MG63 (cell line): Measurements from ENCODE around the gene ALAD. TPM values are rescaled to one million over a fixed set of nuclear protein-coding genes. Genes with fewer than 3 reads are reported as not detected.
"Not testable (repeated sequence)": the region's sequence is repeated elsewhere in the genome, so short reads cannot be mapped to it uniquely, and the experiment has no call there.

Source experiments
- DNase-seq: peaks from one replicate; pipeline ENCODE4 v3.0.0-alpha.2; 2020
- H3K27me3 ChIP-seq: fragments of 250-450 bp; sonication (Bioruptor Pico); 2 replicates; pipeline ENCODE4 v1.5.1; 2020; ENCODE audit warnings: mild to moderate bottlenecking, moderate library complexity
- H3K36me3 ChIP-seq: fragments of 250-450 bp; sonication (Bioruptor Pico); 2 replicates; pipeline ENCODE4 v1.5.1; 2020; ENCODE audit warnings: mild to moderate bottlenecking, moderate library complexity
- H3K4me3 ChIP-seq: fragments of 250-450 bp; sonication (Bioruptor Pico); 2 replicates; pipeline ENCODE4 v1.5.1; 2020; ENCODE audit warnings: mild to moderate bottlenecking, moderate library complexity
- H3K9me3 ChIP-seq: fragments of 250-450 bp; sonication (Bioruptor Pico); 2 replicates; pipeline ENCODE4 v1.5.1; 2020; ENCODE audit warnings: mild to moderate bottlenecking, moderate library complexity
- total RNA-seq: library from RNA; depleted of rRNA; stranded (reverse); fragments of >200 nt; shearing (Covaris generic); gene quantifications from 2 replicates; pipeline ENCODE4 v1.2.3, GENCODE V29; 2014; ENCODE audit warnings: low replicate concordance

The ALAD gene
- total RNA-seq, 1 experiment from 2014 or later = 14.8 TPM

- Histone ChIP-seq H3K27me3 (no peaks in the 10 kb centered on the region), H3K36me3 (peaks cover 27% of the 10 kb centered on the region)
- DNase-seq = no peak
These were observed 8.4 kb upstream of the ALAD start for GRCh38 chr9:113409481-113409880.

GRCh38 chr9:113406873-113407511, 5.9 kb upstream of the ALAD start:
- H3K9me3 ChIP-seq, H3K27me3 ChIP-seq, H3K4me3 ChIP-seq: not testable (repeated sequence)
- DNase-seq = peak; percentile 59
- H3K36me3 ChIP-seq = peaks cover 27% of the 10 kb centered on the region

More at GRCh38 chr9:113409481-113409880, 8.4 kb upstream of the ALAD start:
- Histone ChIP-seq H3K4me3 (peak overlapping the region; percentile 70), H3K9me3 (no peaks in the 10 kb centered on the region)

DNA sequence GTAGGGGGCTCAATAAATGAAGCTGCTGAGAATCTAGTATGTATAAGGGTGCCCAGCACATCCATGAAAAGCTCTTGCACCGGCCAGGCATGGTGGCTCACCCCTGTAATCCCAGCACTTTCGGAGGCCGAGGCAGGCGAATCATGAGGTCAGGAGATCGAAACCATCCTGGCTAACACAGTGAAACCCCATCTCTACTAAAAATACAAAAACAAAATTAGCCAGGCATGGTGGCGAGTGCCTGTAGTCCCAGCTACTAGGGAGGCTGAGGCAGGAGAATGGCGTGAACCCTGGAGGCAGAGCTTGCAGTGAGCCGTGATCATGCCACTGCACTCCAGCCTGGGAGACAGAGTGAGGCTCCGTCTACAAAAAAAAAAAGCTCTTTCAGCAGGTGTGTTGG, 5.3 kb upstream of the ALAD start:
- not testable (repeated sequence) for H3K27me3 ChIP-seq, H3K9me3 ChIP-seq, H3K4me3 ChIP-seq, DNase-seq
- peaks cover 27% of the 10 kb centered on the region for H3K36me3 ChIP-seq

- no peak for DNase-seq
- Histone ChIP-seq H3K4me3 (no peak overlapping the region), H3K9me3 (no peaks in the 10 kb centered on the region), H3K27me3 (no peaks in the 10 kb centered on the region), H3K36me3 (peaks cover 23% of the 10 kb centered on the region)
These were observed 2.6 kb upstream of the ALAD start for GRCh38 chr9:113403646-113404045.

DNA sequence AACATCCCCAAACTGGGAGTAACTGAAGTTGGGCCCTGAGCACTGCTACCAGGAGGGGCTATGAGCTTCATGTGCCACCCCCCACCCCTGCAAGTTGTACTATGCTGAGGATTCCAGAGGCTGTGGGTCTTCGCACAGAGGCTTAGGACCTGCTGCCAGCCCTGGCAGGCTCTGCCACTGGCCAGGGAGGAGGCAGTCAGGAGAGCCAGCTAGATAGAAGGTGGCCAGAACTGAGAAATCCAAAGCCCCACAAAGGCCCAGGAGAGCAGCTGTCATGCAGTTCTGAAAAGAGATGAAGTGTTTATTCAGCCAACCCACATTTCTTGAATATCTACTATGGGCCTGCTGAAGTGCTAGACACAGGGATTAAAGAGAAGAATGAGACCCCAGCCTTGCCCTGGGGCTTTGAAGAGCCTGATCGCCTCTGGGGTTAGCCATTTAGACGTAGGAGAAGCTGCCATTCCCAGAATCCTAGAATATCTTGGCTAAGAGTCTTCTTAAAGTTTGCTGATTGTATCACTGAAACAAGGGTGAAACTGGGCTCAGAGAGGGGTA, 1.4 kb downstream of the ALAD start:
- no peaks in the 10 kb centered on the region for H3K27me3 ChIP-seq
- DNase-seq = no peak
- H3K36me3 ChIP-seq = no peaks in the 10 kb centered on the region
- no peak overlapping the region; the same call in 1 of the 2 replicates for H3K4me3 ChIP-seq
- H3K9me3 ChIP-seq = no peaks in the 10 kb centered on the region

- no peak for DNase-seq
- Histone ChIP-seq H3K27me3 (no peaks in the 10 kb centered on the region), H3K36me3 (no peaks in the 10 kb centered on the region), H3K9me3 (no peaks in the 10 kb centered on the region), H3K4me3 (no peak overlapping the region)
These were observed 2.3 kb downstream of the ALAD start for GRCh38 chr9:113398796-113399195.

- Histone ChIP-seq H3K4me3 (no peak overlapping the region), H3K27me3 (no peaks in the 10 kb centered on the region), H3K36me3 (no peaks in the 10 kb centered on the region), H3K9me3 (no peaks in the 10 kb centered on the region)
- no peak for DNase-seq
These were observed 3.9 kb downstream of the ALAD start for GRCh38 chr9:113397203-113397631.

DNA sequence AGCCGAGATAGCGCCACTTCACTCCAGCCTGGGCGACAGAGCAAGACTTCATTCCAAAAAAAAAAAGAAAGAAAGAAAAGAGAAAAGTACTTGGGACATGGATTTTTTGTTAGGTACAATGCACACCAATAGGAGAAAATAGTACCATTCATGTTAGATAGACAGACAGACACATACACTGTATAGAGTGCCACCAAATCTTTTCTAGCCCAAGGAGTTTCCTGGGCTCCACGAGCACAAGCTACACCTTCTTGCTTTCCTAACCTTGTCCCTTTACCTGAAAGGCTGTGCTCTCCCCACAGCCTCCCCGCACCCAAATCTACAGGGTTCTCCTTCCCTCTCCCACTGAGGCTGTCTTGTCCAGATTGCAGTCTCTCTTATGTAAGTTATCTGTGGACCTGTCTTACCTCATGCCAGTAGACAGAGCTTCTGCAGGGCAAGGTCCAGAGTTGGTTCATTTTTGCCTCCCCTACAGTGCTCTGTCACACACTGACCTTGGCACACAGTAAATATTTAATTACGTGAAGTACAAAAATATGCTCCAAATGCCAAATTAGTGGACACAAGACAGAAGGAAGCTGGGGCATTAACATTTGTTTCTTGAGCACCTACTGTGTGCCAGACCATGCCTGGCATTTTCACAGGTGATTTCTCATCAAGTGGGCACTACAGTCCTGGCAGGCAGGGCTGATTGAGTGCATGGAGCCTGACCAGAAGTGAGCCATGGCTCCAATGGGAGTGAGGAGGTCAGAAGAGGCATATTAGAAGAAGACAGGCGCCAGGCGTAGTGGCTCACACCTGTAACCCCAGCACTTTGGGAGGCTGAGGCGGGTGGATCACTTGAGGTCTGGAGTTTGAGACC, 5.9 kb downstream of the ALAD start:
- DNase-seq = no peak
- Histone ChIP-seq H3K27me3 (no peaks in the 10 kb centered on the region), H3K9me3 (no peaks in the 10 kb centered on the region), H3K36me3 (no peaks in the 10 kb centered on the region), H3K4me3 (no peak overlapping the region)

DNA sequence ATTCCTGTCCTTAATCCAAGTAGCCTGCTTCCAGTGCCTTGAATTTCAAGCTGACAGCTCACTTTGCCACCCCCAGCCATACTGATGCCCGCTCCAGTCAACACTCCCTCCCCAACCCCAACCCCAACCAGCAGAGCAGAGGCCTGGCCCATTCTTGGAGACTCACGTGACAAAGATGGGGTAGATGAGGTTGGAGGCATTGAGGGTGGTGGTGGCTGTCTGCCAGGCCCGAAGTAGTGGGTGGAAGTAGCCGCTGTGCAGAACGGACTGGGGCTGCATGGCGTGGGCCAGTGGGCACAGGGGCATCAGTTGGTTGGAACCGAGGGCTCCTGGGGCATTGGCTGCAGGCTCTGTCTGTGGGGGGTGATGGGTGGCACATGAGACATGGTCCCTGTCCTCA, 7.8 kb downstream of the ALAD start:
- DNase-seq = no peak
- Histone ChIP-seq H3K9me3 (no peaks in the 10 kb centered on the region), H3K27me3 (no peaks in the 10 kb centered on the region), H3K36me3 (no peaks in the 10 kb centered on the region), H3K4me3 (no peak overlapping the region)

DNA sequence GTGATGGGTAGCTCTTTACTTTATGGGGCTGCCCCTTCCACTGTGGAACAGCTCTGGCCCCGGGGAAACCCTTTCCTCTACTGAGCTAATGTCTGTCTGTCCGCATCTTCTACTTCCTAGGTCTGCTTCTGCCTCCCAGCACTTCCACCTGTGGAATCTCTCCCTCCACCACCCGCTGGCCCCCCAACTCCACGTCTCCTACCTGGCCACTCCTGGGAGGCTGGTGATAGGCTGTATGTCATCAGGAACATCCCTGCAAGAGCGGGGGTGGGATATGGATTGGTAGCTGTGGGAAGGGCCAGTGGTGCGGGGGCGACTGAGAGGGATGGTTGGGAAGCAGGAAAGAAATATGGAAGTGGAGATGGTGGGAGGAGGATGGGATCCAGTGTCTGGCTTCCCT, 9.2 kb downstream of the ALAD start:
- H3K4me3 ChIP-seq = no peak overlapping the region
- no peaks in the 10 kb centered on the region for H3K36me3 ChIP-seq
- H3K27me3 ChIP-seq = no peaks in the 10 kb centered on the region
- no peaks in the 10 kb centered on the region for H3K9me3 ChIP-seq
- DNase-seq = no peak

- no peak for DNase-seq
- Histone ChIP-seq H3K27me3 (no peaks in the 10 kb centered on the region), H3K4me3 (no peak overlapping the region), H3K36me3 (no peaks in the 10 kb centered on the region), H3K9me3 (no peaks in the 10 kb centered on the region)
These were observed 10.7 kb downstream of the ALAD start for GRCh38 chr9:113390192-113390960.

- DNase-seq = no peak
- Histone ChIP-seq H3K9me3 (no peaks in the 10 kb centered on the region), H3K4me3 (no peak overlapping the region), H3K36me3 (no peaks in the 10 kb centered on the region), H3K27me3 (no peaks in the 10 kb centered on the region)
These were observed 11.6 kb downstream of the ALAD start for GRCh38 chr9:113389451-113389850.

GRCh38 chr9:113388833-113389232, 12.3 kb downstream of the ALAD start:
- H3K36me3 ChIP-seq = no peaks in the 10 kb centered on the region
- H3K27me3 ChIP-seq = no peaks in the 10 kb centered on the region
- no peaks in the 10 kb centered on the region for H3K9me3 ChIP-seq
- no peak overlapping the region for H3K4me3 ChIP-seq
- no peak for DNase-seq

- Histone ChIP-seq H3K36me3 (no peaks in the 10 kb centered on the region), H3K27me3 (no peaks in the 10 kb centered on the region), H3K4me3 (no peak overlapping the region), H3K9me3 (no peaks in the 10 kb centered on the region)
- DNase-seq = no peak
These were observed 13.4 kb downstream of the ALAD start for GRCh38 chr9:113387560-113388230.

GRCh38 chr9:113386571-113387393, 14.3 kb downstream of the ALAD start:
- no peak for DNase-seq
- Histone ChIP-seq H3K9me3 (no peaks in the 10 kb centered on the region), H3K4me3 (no peak overlapping the region), H3K27me3 (no peaks in the 10 kb centered on the region), H3K36me3 (no peaks in the 10 kb centered on the region)

DNA sequence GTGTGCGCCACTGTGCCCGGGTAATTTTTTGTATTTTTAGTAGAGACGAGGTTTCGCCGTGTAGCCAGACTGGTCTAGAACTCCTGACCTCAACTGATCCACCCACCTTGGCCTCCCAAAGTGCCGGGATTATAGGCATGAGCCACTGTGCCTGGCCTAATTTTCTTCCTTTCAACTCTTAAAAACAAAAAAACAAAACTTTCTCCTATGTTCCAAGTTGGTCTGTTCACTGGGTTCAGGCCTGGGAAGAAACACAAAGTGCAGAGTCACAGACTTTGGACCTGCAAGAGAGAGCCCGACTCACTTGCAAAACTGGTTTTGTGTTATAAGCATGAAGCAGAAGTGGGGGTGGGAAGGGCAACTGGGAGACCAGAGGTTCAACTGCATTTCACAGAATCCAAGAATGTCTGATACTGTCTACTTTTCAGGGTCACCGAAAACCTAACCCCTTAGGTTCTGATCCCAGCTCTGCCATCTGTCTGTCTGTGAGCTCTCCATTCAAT, 19.1 kb downstream of the ALAD start:
- no peaks in the 10 kb centered on the region for H3K27me3 ChIP-seq
- no peaks in the 10 kb centered on the region for H3K36me3 ChIP-seq
- no peak for DNase-seq
- H3K9me3 ChIP-seq = no peaks in the 10 kb centered on the region
- no peak overlapping the region for H3K4me3 ChIP-seq
